ENCODE results near the gene STK11IP. TPM values are rescaled to one million over a fixed set of nuclear protein-coding genes. Genes with fewer than 3 reads are reported as not detected.

The STK11IP gene
- total RNA-seq, 1 donor from 2014 or later = 47.7 TPM

- peak overlapping the region; percentile 77 for H3K4me3 Mint-ChIP-seq
- DNase-seq (ENCODE audit: low spot score in 2 of 2, unreplicated experiment in 2 of 2) = peak in 1 of 2 experiments; percentile 53
- H3K27me3 Mint-ChIP-seq (ENCODE audit: low read depth) = no peaks in the 10 kb centered on the region
- no peak for TF ChIP-seq CTCF (IDR thresholded peaks at IDR 0.05; ENCODE audit: unreplicated experiment)
- peaks cover 26% of the 10 kb centered on the region for H3K4me1 Mint-ChIP-seq
- peak overlapping the region; percentile 85 for H3K27ac Mint-ChIP-seq
- H3K9me3 Mint-ChIP-seq = no peaks in the 10 kb centered on the region
- peaks cover 18% of the 10 kb centered on the region for H3K36me3 Mint-ChIP-seq
Observed at GRCh38 chr2:219570194-219570923, 27.3 kb upstream of the STK11IP start.

- Mint-ChIP-seq H3K4me3 (peak overlapping the region; percentile 63), H3K4me1 (peaks cover 26% of the 10 kb centered on the region), H3K27ac (no peak overlapping the region), H3K36me3 (peaks cover 15% of the 10 kb centered on the region), H3K27me3 (ENCODE audit: low read depth) (no peaks in the 10 kb centered on the region), H3K9me3 (no peaks in the 10 kb centered on the region)
- TF ChIP-seq CTCF (IDR thresholded peaks at IDR 0.05; ENCODE audit: unreplicated experiment) = no peak
- DNase-seq (ENCODE audit: low spot score in 2 of 2, unreplicated experiment in 2 of 2) = no peak
Observed at GRCh38 chr2:219570924-219571310, 26.7 kb upstream of the STK11IP start.

- no peaks in the 10 kb centered on the region for H3K27me3 Mint-ChIP-seq (ENCODE audit: low read depth)
- peaks cover 33% of the 10 kb centered on the region for H3K4me1 Mint-ChIP-seq
- H3K4me3 Mint-ChIP-seq = peak within 1 kb of the TSS; percentile 65
- no peaks in the 10 kb centered on the region for H3K9me3 Mint-ChIP-seq
- H3K27ac Mint-ChIP-seq = peak within 1 kb of the TSS; percentile 77
- H3K36me3 Mint-ChIP-seq = peaks cover 8% of the 10 kb centered on the region
- no peak for TF ChIP-seq CTCF (IDR thresholded peaks at IDR 0.05; ENCODE audit: unreplicated experiment)
- peak; percentile 64 to 78 for DNase-seq (ENCODE audit: low spot score in 2 of 2, unreplicated experiment in 2 of 2)
Observed at GRCh38 chr2:219571311-219572236, 26.1 kb upstream of the STK11IP start, which contains the start of gene OBSL1. Gene OBSL1, minus strand, starts transcription at chr2:219571539. Its CDS starts 307 bp downstream, at chr2:219571232.

- no peaks in the 10 kb centered on the region for H3K27me3 Mint-ChIP-seq (ENCODE audit: low read depth)
- H3K4me3 Mint-ChIP-seq = peak within 1 kb of the TSS; percentile 60
- H3K36me3 Mint-ChIP-seq = peaks cover 4% of the 10 kb centered on the region
- H3K4me1 Mint-ChIP-seq = peaks cover 41% of the 10 kb centered on the region
- peak within 1 kb of the TSS; percentile 77 for H3K27ac Mint-ChIP-seq
- no peak for TF ChIP-seq CTCF (IDR thresholded peaks at IDR 0.05; ENCODE audit: unreplicated experiment)
- H3K9me3 Mint-ChIP-seq = no peaks in the 10 kb centered on the region
- no peak for DNase-seq (ENCODE audit: low spot score in 2 of 2, unreplicated experiment in 2 of 2)
Observed at GRCh38 chr2:219572237-219573001, 25.2 kb upstream of the STK11IP start, which contains the start of gene INHA. Gene INHA, plus strand, starts transcription at chr2:219572310. Its CDS starts 65 bp downstream, at chr2:219572375.

- peaks cover 44% of the 10 kb centered on the region for H3K4me1 Mint-ChIP-seq
- peak overlapping the region; percentile 13 for H3K4me3 Mint-ChIP-seq
Observed at GRCh38 chr2:219573166-219573565, 24.5 kb upstream of the STK11IP start.

More at GRCh38 chr2:219573166-219573565, 24.5 kb upstream of the STK11IP start:
- Mint-ChIP-seq H3K27me3 (ENCODE audit: low read depth) (no peaks in the 10 kb centered on the region), H3K27ac (peak overlapping the region; percentile 16), H3K9me3 (no peaks in the 10 kb centered on the region), H3K36me3 (peaks cover 2% of the 10 kb centered on the region)
- no peak for TF ChIP-seq CTCF (IDR thresholded peaks at IDR 0.05; ENCODE audit: unreplicated experiment)
- no peak for DNase-seq (ENCODE audit: low spot score in 2 of 2, unreplicated experiment in 2 of 2)

Data from mesothelial cell of epicardium (in vitro differentiated cells).